Activated CD8-positive, alpha-beta T cell treated with anti-CD3 and anti-CD28 coated beads for 36 hours (primary cell): ENCODE measurements around the gene NRXN3. TPM values are rescaled to one million over a fixed set of nuclear protein-coding genes. Genes with fewer than 3 reads are reported as not detected.

Experiments
- ATAC-seq: fragments of 200-7000 bp; cut with Tn5 transposase; one replicate; pipeline ENCODE4 v1.10.0; 2021; ENCODE audit warnings: mild to moderate bottlenecking, moderate library complexity
- CTCF ChIA-PET: fragments of 350-600 bp; sonication (Branson Sonifier 250); formaldehyde crosslinking; loops from one replicate; lab custom pipeline; 2021; ENCODE audit warnings: antibody characterized with exemption; lab: Charles Lee
- POLR2A ChIA-PET: fragments of 350-600 bp; sonication (Branson Sonifier 250); formaldehyde crosslinking; loops from one replicate; lab custom pipeline; 2021; ENCODE audit warnings: antibody characterized with exemption; lab: Charles Lee
- DNase-seq: peaks from one replicate; pipeline ENCODE4 v3.0.0-alpha.2; 2020
- H3K27ac Mint-ChIP-seq: one replicate; pipeline ENCODE4 v1.8.0; 2021; ENCODE audit warnings: mild to moderate bottlenecking, mixed read lengths
- H3K27me3 Mint-ChIP-seq: one replicate; pipeline ENCODE4 v1.8.0; 2021; ENCODE audit warnings: mixed read lengths
- H3K36me3 Mint-ChIP-seq: one replicate; pipeline ENCODE4 v1.8.0; 2021; ENCODE audit warnings: low read depth, mixed read lengths
- H3K4me1 Mint-ChIP-seq: one replicate; pipeline ENCODE4 v1.8.0; 2021; ENCODE audit warnings: low read depth, mixed read lengths
- H3K4me3 Mint-ChIP-seq: one replicate; pipeline ENCODE4 v1.8.0; 2021; ENCODE audit warnings: mild to moderate bottlenecking, moderate library complexity, mixed read lengths
- H3K9me3 Mint-ChIP-seq: one replicate; pipeline ENCODE4 v1.8.0; 2021; ENCODE audit warnings: mixed read lengths
- intact Hi-C: fragments of 100-400 bp; cut with micrococcal nuclease; formaldehyde crosslinking; loops from one replicate; pipeline ENCODE4 v1.10.0; 2022
- total RNA-seq, 2 experiments: library from RNA; stranded (reverse); gene quantifications; one replicate each; pipeline ENCODE4 v1.2.3, GENCODE V29; 2021
- TF ChIP-seq, protein P1 (sequence below): fragments of 200-600 bp; IDR thresholded peaks from one replicate; pipeline ENCODE4 v1.8.0; 2022; ENCODE audit warnings: antibody characterized with exemption, mild to moderate bottlenecking

NRXN3 gene
- total RNA-seq, 2 experiments from 2014 or later: not detected

GRCh38 chr14:78840898-78841297 is 670.7 kb downstream of the NRXN3 start:
- POLR2A ChIA-PET: no interaction called here
- ATAC-seq (no peak), DNase-seq (no peak)
- H3K27ac Mint-ChIP-seq: no peak overlapping the region
- intact Hi-C loops: no loop called here
- TF ChIP-seq, protein P1, sequence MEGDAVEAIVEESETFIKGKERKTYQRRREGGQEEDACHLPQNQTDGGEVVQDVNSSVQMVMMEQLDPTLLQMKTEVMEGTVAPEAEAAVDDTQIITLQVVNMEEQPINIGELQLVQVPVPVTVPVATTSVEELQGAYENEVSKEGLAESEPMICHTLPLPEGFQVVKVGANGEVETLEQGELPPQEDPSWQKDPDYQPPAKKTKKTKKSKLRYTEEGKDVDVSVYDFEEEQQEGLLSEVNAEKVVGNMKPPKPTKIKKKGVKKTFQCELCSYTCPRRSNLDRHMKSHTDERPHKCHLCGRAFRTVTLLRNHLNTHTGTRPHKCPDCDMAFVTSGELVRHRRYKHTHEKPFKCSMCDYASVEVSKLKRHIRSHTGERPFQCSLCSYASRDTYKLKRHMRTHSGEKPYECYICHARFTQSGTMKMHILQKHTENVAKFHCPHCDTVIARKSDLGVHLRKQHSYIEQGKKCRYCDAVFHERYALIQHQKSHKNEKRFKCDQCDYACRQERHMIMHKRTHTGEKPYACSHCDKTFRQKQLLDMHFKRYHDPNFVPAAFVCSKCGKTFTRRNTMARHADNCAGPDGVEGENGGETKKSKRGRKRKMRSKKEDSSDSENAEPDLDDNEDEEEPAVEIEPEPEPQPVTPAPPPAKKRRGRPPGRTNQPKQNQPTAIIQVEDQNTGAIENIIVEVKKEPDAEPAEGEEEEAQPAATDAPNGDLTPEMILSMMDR: no peak
- H3K4me1 Mint-ChIP-seq: no peaks in the 10 kb centered on the region
- peaks cover 1% of the 10 kb centered on the region for H3K27me3 Mint-ChIP-seq
- CTCF ChIA-PET: no interaction called here
- H3K36me3 Mint-ChIP-seq: no peaks in the 10 kb centered on the region
- H3K9me3 Mint-ChIP-seq: no peaks in the 10 kb centered on the region
- no peak overlapping the region for H3K4me3 Mint-ChIP-seq

DNA sequence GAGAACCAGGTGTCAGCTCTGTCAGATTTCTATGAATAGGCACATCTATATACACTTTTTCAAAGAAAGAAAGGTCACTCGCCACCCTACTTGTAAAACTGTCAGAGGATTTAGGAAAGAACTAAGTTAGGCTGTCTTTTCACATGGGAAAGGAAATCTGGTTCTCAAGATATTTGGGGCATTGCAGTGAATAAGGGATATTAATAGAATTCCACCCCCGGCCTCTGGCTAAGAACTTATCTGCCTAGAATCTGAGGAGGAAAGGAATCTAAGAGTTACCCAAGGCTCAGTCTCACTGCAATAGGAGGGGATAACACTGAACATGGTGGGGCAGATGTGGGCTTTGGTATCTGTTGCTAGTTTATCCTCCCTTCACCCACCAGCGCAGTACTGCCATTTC is 677.6 kb downstream of the NRXN3 start:
- TF ChIP-seq, protein P1: no peak
- no peak for ATAC-seq
- no peaks in the 10 kb centered on the region for H3K9me3 Mint-ChIP-seq
- POLR2A ChIA-PET: no interaction called here
- no peak overlapping the region for H3K27ac Mint-ChIP-seq
- no peaks in the 10 kb centered on the region for H3K36me3 Mint-ChIP-seq
- H3K27me3 Mint-ChIP-seq: peaks cover 2% of the 10 kb centered on the region
- no peak for DNase-seq
- intact Hi-C loops: no loop called here
- H3K4me1 Mint-ChIP-seq: no peaks in the 10 kb centered on the region
- no peak overlapping the region for H3K4me3 Mint-ChIP-seq
- CTCF ChIA-PET: interaction anchor here (0.7 to 2.5 kb wide), 4 partner anchors 9 to 15 kb away, joined by 3 to 10 read pairs (median 5); no protein-coding TSS in a partner anchor

DNA sequence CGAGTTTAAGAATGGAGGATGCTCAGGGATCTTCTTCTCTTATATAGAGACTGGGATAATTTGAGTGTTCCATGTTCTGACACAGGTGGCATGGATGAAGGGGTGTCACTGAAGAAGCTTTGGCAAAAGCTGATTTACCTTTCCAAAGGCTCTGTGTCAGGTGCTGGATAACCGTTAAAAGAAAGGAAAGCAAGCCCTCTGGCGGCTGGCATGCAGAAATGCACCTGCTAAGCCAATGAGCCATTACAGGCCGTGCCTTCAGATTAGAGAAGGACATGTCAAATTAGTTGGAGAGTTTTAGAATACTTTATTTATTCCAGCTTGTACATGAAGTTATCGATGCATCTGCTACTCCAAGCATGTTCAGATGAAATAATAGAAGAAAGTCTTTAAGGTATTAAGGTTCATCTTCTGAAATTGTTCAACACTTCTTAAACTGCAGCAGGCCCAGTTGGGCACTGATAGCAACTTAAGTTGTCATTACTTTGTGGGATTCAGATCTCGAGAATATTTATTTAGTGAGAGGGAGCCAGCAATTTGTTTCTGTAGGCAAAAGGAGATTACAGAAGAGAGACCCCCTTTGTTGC is 678.2 kb downstream of the NRXN3 start:
- intact Hi-C loops: no loop called here
- POLR2A ChIA-PET: no interaction called here
- Mint-ChIP-seq H3K27ac (no peak overlapping the region), H3K4me3 (no peak overlapping the region), H3K4me1 (no peaks in the 10 kb centered on the region), H3K27me3 (peaks cover 2% of the 10 kb centered on the region), H3K9me3 (no peaks in the 10 kb centered on the region), H3K36me3 (no peaks in the 10 kb centered on the region)
- CTCF ChIA-PET: interaction anchor here (1.1 to 2.5 kb wide), 5 partner anchors 9 to 113 kb away, joined by 3 to 10 read pairs (median 4); no protein-coding TSS in a partner anchor
- DNase-seq: peak; percentile 6
- TF ChIP-seq, protein P1: peak; percentile 72
- peak; percentile 49 for ATAC-seq

- ChIA-PET POLR2A (no interaction called here), CTCF (interaction anchor here (1.4 kb wide), 1 partner anchor 13 kb away, joined by 4 read pairs; no protein-coding TSS in a partner anchor)
- no peaks in the 10 kb centered on the region for H3K4me1 Mint-ChIP-seq
- intact Hi-C loops: no loop called here
- peaks cover 4% of the 10 kb centered on the region for H3K27me3 Mint-ChIP-seq
- H3K4me3 Mint-ChIP-seq: no peak overlapping the region
- no peaks in the 10 kb centered on the region for H3K9me3 Mint-ChIP-seq
- H3K27ac Mint-ChIP-seq: no peak overlapping the region
- ATAC-seq (no peak), DNase-seq (no peak)
- TF ChIP-seq, protein P1: no peak
- H3K36me3 Mint-ChIP-seq: no peaks in the 10 kb centered on the region
Observed at GRCh38 chr14:78849952-78850351, 679.8 kb downstream of the NRXN3 start.

GRCh38 chr14:78851189-78851588 is 681.0 kb downstream of the NRXN3 start:
- DNase-seq (no peak), ATAC-seq (no peak)
- CTCF ChIA-PET: no interaction called here
- TF ChIP-seq, protein P1: no peak
- peaks cover 4% of the 10 kb centered on the region for H3K27me3 Mint-ChIP-seq
- no peaks in the 10 kb centered on the region for H3K36me3 Mint-ChIP-seq
- POLR2A ChIA-PET: no interaction called here
- no peaks in the 10 kb centered on the region for H3K4me1 Mint-ChIP-seq
- H3K9me3 Mint-ChIP-seq: no peaks in the 10 kb centered on the region
- intact Hi-C loops: no loop called here
- no peak overlapping the region for H3K4me3 Mint-ChIP-seq
- H3K27ac Mint-ChIP-seq: no peak overlapping the region
